ENCODE data around the gene LOXHD1. TPM values are rescaled to one million over a fixed set of nuclear protein-coding genes. Genes with fewer than 3 reads are reported as not detected.

LOXHD1 gene
- not detected in 2 replicates for total RNA-seq (ENCODE audit: low replicate concordance)

GRCh38 chr18:46657115-46657955 is at the start of gene LOXHD1:
Gene LOXHD1 (minus strand): TSS chr18:46657220. CDS start chr18:46657033, 187 bp downstream.
- TF ChIP-seq, protein P1, sequence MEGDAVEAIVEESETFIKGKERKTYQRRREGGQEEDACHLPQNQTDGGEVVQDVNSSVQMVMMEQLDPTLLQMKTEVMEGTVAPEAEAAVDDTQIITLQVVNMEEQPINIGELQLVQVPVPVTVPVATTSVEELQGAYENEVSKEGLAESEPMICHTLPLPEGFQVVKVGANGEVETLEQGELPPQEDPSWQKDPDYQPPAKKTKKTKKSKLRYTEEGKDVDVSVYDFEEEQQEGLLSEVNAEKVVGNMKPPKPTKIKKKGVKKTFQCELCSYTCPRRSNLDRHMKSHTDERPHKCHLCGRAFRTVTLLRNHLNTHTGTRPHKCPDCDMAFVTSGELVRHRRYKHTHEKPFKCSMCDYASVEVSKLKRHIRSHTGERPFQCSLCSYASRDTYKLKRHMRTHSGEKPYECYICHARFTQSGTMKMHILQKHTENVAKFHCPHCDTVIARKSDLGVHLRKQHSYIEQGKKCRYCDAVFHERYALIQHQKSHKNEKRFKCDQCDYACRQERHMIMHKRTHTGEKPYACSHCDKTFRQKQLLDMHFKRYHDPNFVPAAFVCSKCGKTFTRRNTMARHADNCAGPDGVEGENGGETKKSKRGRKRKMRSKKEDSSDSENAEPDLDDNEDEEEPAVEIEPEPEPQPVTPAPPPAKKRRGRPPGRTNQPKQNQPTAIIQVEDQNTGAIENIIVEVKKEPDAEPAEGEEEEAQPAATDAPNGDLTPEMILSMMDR (IDR thresholded peaks at IDR 0.05; ENCODE audit: insufficient read depth, low read length) = no peak
- no peak within 1 kb of the TSS for H3K4me3 ChIP-seq (ENCODE audit: low read depth, low read length)
- no peak for DNase-seq (ENCODE audit: low read depth)

GRCh38 chr18:46705521-46705920 is 48.5 kb upstream of the LOXHD1 start:
- TF ChIP-seq, protein P1 (IDR thresholded peaks at IDR 0.05; ENCODE audit: insufficient read depth, low read length) = no peak
- H3K4me3 ChIP-seq (ENCODE audit: low read depth, low read length) = no peak overlapping the region
- DNase-seq (ENCODE audit: low read depth) = no peak

GRCh38 chr18:46704816-46705215 is 47.8 kb upstream of the LOXHD1 start:
- no peak for DNase-seq (ENCODE audit: low read depth)
- TF ChIP-seq, protein P1 (IDR thresholded peaks at IDR 0.05; ENCODE audit: insufficient read depth, low read length) = no peak
- H3K4me3 ChIP-seq (ENCODE audit: low read depth, low read length) = no peak overlapping the region

DNA sequence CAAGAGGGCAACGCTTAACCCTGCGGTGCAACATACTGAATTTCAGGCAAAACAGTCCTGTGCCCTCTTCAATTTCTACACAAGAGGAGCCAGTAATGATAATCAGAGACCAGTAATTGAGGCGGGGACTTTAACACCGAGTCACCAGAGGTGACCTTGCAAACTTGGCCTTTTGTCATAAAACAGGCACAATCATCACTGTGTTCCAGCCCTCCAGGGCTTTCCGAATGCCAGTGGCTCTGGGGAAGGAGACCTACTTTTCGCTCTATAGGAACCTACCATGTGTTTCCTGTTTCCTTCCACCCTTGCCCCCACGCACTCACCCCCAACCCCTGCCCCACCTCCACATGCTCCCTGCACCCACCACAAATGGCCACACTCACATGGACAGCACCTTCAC is 47.2 kb upstream of the LOXHD1 start:
- no peak for DNase-seq (ENCODE audit: low read depth)
- TF ChIP-seq, protein P1 (IDR thresholded peaks at IDR 0.05; ENCODE audit: insufficient read depth, low read length) = no peak
- H3K4me3 ChIP-seq (ENCODE audit: low read depth, low read length) = no peak overlapping the region

GRCh38 chr18:46702471-46702870 is 45.5 kb upstream of the LOXHD1 start:
- TF ChIP-seq, protein P1 (IDR thresholded peaks at IDR 0.05; ENCODE audit: insufficient read depth, low read length) = no peak
- DNase-seq (ENCODE audit: low read depth) = no peak

GRCh38 chr18:46700066-46700824 is 43.2 kb upstream of the LOXHD1 start:
- TF ChIP-seq, protein P1 (IDR thresholded peaks at IDR 0.05; ENCODE audit: insufficient read depth, low read length) = no peak
- H3K4me3 ChIP-seq (ENCODE audit: low read depth, low read length) = no peak overlapping the region
- DNase-seq (ENCODE audit: low read depth) = no peak

More at GRCh38 chr18:46702471-46702870, 45.5 kb upstream of the LOXHD1 start:
- no peak overlapping the region for H3K4me3 ChIP-seq (ENCODE audit: low read depth, low read length)
